Ovary (tissue), 9 donors: ENCODE results near the gene DRAP1. TPM values are rescaled to one million over a fixed set of nuclear protein-coding genes. Genes with fewer than 3 reads are reported as not detected.

ENCODE experiments used
- DNase-seq, 5 donors: peaks; one replicate each; pipeline ENCODE4 v3.0.0-alpha.2; 2019 to 2020
- H3K27ac ChIP-seq, 2 donors: fragments of 200-600 bp; one replicate each; pipeline versions ENCODE4 v1.5.1 to v1.8.0; 2019 to 2022
- H3K27me3 ChIP-seq: fragments of 200-600 bp; one replicate; pipeline ENCODE4 v1.8.0; 2022
- H3K36me3 ChIP-seq: fragments of 200-600 bp; sonication (generic); one replicate; pipeline ENCODE4 v1.5.1; 2019
- H3K4me1 ChIP-seq: one replicate; pipeline ENCODE4 v1.8.1; 2013; ENCODE audit warnings: mild to moderate bottlenecking, moderate library complexity; ENCODE audit not compliant: insufficient read depth
- H3K4me3 ChIP-seq: fragments of 200-600 bp; sonication (generic); one replicate; pipeline ENCODE4 v1.5.1; 2017
- H3K9me3 ChIP-seq, 2 donors: fragments of 200-600 bp in 1 of 2; sonication (generic) in 1 of 2; one replicate each; pipeline versions ENCODE4 v1.5.1 to v1.8.1; 2013 to 2019; ENCODE audit warnings: mild to moderate bottlenecking in 1 of 2, moderate library complexity in 1 of 2
- EP300 ChIP-seq: sonication (generic); formaldehyde crosslinking; IDR thresholded peaks from one replicate; pipeline ENCODE4 v1.6.1; 2017; ENCODE audit warnings: antibody characterized with exemption
- POLR2A ChIP-seq: fragments of 450-650 bp; IDR thresholded peaks from one replicate; pipeline ENCODE4 v1.6.1; 2017; ENCODE audit warnings: antibody characterized with exemption, mild to moderate bottlenecking, moderate library complexity
- WGBS, 3 donors: extraction: QIAGEN DNeasy Blood & Tissue Kit in 1 of 3; methylation state at CpG; one replicate each; pipeline versions ENCODE4 v1.1.5 to v1.1.7; 2013 to 2017; 5-methylcytosine and 5-hydroxymethylcytosine counted together
- intact Hi-C, 4 donors: fragments of 100-400 bp; cut with DNase I; formaldehyde crosslinking; loops; one replicate each; pipeline versions ENCODE4 v1.11.0 to v1.15.1; 2022 to 2023
- polyA plus RNA-seq, 2 donors: library from polyadenylated mRNA; stranded (reverse); fragments of 200-250 nt in 1 of 2; fragments of 350-450 nt in 1 of 2; fragmentation: Illumina TruSeq in 1 of 2; extraction: RNeasy Lipid Tissue Mini Kit (QIAGEN cat#74804) in 1 of 2; gene quantifications; one replicate each; pipeline ENCODE4 v1.2.3, GENCODE V29; 2013 to 2014
- total RNA-seq, 7 donors: library from RNA; depleted of rRNA in 2 of 7; stranded (reverse); fragments of >200 nt in 2 of 7; fragmentation: NEBNext Ultra II Directional in 3 of 7; extraction: Animal tissue kit (Norgen Biotek cat#: 25700) in 3 of 7; gene quantifications; one replicate each; pipeline versions ENCODE4 v1.1.0 to v1.2.4, GENCODE V29; 2016 to 2023
- TF ChIP-seq, protein P1 (sequence below), 3 donors: fragments of 450-650 bp in 2 of 3; fragments of 200-600 bp in 1 of 3; IDR thresholded peaks; one replicate each; pipeline versions ENCODE4 v1.5.1 to v1.8.0; 2016 to 2022; ENCODE audit warnings: antibody characterized with exemption in 3 of 3, mild to moderate bottlenecking in 1 of 3
- donor health status: DM: no; HTN: no; CAD: no; lungs with moderate emphysema.
- donor health status: DM: no; HTN: no; CAD: no.
- donor health status: Bipolar disorder and iron deficiency.
- donor health status: DM: yes; HTN: yes; CAD: no.
- donor health status: DM: no; HTN: no; CAD: no.
- donor health status: DM: yes; HTN: yes; CAD: no.

The DRAP1 gene
- total and polyA plus RNA-seq, 9 donors: 22.2 to 86.7 (median 78.3) TPM

DNA sequence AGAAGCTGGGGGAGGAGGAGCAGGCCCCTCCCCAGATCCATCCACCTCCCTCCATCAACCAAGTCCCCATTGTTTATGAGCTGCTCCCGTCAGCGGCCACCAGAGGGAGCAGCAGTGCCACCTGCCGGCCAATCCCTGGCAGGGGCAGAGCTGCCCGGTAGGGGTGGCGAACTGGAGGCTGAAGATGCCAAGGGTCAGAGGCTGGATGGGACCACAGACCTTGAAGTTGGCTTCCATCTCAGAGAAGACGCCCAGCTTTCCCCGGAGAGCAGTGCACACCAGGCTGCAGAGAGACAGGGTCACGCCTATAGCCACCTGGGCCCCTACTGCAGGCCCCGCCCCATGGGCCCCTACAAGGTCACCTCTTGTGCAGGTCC, 34.5 kb upstream of the DRAP1 start:
- intact Hi-C loops: loop anchor here (2.0 to 10.0 kb wide), 6 partner anchors 78 to 1230 kb away; partner anchors contain the start of genes SART1 (in 2 of the 4) and KDM2A (in 1 of the 4)
- Histone ChIP-seq H3K27me3 (no peaks in the 10 kb centered on the region), H3K4me1 (peaks cover 3% of the 10 kb centered on the region), H3K9me3 (no peaks in the 10 kb centered on the region), H3K27ac (no peak overlapping the region), H3K4me3 (no peak overlapping the region), H3K36me3 (no peaks in the 10 kb centered on the region)
- WGBS, 3 donors: 17 to 24% (median 19%) methylated on average over 9 of the region's 9 CpGs
- peak; percentile 65 to 84 (median 77) for DNase-seq
- TF ChIP-seq, protein P1, sequence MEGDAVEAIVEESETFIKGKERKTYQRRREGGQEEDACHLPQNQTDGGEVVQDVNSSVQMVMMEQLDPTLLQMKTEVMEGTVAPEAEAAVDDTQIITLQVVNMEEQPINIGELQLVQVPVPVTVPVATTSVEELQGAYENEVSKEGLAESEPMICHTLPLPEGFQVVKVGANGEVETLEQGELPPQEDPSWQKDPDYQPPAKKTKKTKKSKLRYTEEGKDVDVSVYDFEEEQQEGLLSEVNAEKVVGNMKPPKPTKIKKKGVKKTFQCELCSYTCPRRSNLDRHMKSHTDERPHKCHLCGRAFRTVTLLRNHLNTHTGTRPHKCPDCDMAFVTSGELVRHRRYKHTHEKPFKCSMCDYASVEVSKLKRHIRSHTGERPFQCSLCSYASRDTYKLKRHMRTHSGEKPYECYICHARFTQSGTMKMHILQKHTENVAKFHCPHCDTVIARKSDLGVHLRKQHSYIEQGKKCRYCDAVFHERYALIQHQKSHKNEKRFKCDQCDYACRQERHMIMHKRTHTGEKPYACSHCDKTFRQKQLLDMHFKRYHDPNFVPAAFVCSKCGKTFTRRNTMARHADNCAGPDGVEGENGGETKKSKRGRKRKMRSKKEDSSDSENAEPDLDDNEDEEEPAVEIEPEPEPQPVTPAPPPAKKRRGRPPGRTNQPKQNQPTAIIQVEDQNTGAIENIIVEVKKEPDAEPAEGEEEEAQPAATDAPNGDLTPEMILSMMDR (IDR thresholded peaks at IDR 0.05): peak; percentile 92 to 99 (median 98)
- no peak for TF ChIP-seq EP300
- no peak for TF ChIP-seq POLR2A

DNA sequence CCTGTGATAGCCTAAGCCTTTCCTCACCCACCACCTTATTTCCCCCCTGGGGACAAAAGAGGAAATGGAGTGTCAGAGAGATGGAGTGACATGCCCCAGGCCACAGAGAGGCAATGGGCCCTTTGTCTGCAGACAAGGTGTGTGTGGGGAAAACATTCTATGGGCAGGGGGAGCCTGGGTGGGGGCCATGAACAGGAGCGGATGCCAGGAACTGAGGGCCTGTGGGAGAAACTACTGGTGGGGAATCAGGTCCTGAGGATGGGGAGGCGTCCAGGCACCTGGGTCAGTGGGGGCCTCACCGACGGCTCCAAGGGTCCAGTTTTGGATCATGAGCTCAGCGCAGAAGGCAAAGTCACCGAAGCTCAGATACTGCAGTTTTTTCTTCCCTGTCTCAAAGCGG, 34.0 kb upstream of the DRAP1 start:
- intact Hi-C loops: loop anchor here in 2 of 4 donors (2.0 to 10.0 kb wide), 4 partner anchors 77 to 1230 kb away; partner anchors contain the start of genes SART1 (in 2 of the 2) and KDM2A (in 1 of the 2)
- Histone ChIP-seq H3K4me1 (peaks cover 7% of the 10 kb centered on the region), H3K27ac (no peak overlapping the region), H3K9me3 (no peaks in the 10 kb centered on the region), H3K36me3 (no peaks in the 10 kb centered on the region), H3K27me3 (no peaks in the 10 kb centered on the region), H3K4me3 (no peak overlapping the region)
- TF ChIP-seq POLR2A: no peak
- TF ChIP-seq EP300: no peak
- TF ChIP-seq, protein P1 (IDR thresholded peaks at IDR 0.05): no peak
- WGBS, 3 donors: 84 to 90% (median 89%) methylated on average over 7 of the region's 7 CpGs
- no peak for DNase-seq

DNA sequence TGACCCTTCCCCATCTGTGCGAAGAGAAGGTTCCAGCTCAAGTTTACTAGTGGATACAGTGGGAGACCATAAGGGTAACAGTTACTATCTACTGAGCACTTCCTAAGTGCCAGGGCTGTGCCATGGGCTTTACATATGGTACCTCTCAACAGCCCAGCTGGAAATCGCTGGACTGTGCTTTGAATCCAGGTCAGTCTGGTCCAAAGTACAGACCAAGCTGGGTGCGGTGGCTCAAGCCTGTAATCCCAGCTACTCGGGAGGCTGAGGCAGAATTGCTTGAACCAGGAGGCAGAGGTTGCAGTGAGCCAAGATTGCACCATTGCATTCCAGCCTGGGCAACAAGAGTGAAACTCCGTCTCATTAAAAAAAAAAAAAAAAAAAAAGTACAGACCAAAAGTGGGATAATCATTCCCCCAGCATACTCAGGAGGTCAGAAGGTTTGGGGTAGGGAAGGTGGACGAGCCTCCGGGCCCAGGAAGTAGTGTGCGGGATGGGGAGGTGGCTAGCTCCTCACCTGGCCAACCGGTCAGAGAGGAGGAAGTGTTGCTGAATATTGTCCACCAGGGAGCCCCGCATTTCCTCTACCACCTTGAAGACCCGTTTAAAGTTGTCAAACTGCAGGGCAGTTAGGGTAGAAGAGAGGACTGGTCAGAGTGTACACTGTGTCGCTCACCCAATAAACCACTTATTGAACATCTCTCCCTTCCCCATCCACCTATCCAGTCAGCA, 33.3 kb upstream of the DRAP1 start:
- TF ChIP-seq EP300 (no peak), POLR2A (no peak)
- TF ChIP-seq, protein P1 (IDR thresholded peaks at IDR 0.05): no peak
- Histone ChIP-seq H3K4me1 (peaks cover 7% of the 10 kb centered on the region), H3K9me3 (no peaks in the 10 kb centered on the region), H3K4me3 (no peak overlapping the region), H3K36me3 (no peaks in the 10 kb centered on the region), H3K27me3 (no peaks in the 10 kb centered on the region), H3K27ac (no peak overlapping the region)
- intact Hi-C loops: loop anchor here in 2 of 4 donors (2.0 to 10.0 kb wide), 4 partner anchors 76 to 1229 kb away; partner anchors contain the start of genes SART1 (in 2 of the 2) and KDM2A (in 1 of the 2)
- 84 to 94% (median 93%) methylated on average over 12 of the region's 12 CpGs for WGBS, 3 donors
- no peak for DNase-seq

DNA sequence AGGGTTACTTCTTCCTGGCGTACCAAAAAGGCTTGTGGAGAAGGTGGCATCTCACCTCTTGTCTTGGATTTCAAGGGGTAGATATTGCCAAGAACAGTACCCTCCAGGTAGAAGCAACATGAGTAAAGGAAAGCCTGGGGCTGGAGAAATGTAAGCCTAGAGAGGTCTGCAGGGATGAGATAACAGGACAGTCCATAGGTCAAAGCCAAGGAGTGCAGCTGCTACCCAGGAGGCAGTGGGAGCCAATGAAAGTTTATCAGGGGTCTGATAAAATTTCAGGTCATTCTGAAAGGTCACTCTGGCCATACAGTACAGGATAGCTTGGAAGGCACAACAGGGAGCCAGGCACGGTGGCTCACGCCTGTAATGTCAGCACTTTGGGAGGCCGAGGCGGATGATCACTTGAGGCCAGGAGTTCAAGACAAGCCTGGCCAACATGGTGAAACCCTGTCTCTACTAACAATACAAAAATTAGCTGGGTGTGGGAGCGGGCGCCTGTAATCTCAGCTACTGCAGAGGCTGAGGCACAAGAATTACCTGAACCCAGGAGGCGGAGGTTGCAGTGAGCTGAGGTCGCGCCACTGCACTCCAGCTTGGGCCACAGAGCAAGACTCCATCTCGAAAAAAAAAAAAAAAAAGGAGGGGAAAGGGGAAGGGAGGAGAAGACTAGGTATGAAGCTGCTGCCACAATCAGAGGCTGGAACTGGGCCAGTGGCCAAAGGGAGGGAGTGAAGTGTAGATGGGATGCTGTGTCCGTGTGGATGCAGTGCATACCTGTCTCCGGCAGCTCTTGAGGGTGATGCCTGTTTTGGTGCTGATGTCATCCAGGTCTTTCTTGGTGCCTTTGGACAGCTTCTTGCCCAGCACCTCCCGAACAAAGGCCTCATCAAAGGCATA, 32.2 kb upstream of the DRAP1 start:
- no peaks in the 10 kb centered on the region for H3K36me3 ChIP-seq
- H3K9me3 ChIP-seq: no peaks in the 10 kb centered on the region
- H3K4me3 ChIP-seq: peak overlapping the region; percentile 55
- 71 to 73% (median 71%) methylated on average over 14 of the region's 14 CpGs for WGBS, 3 donors
- intact Hi-C loops: loop anchor here in 2 of 4 donors (5.0 to 10.0 kb wide), 3 partner anchors 75 to 1228 kb away; partner anchors contain the start of genes SART1 (in 2 of the 2) and KDM2A (in 1 of the 2)
- no peaks in the 10 kb centered on the region for H3K27me3 ChIP-seq
- peaks cover 11% of the 10 kb centered on the region for H3K4me1 ChIP-seq
- DNase-seq: peak in 4 of 5 donors; percentile 34 to 71 (median 61)
- H3K27ac ChIP-seq: peak overlapping the region in 1 of 2 donors; percentile 95
- TF ChIP-seq EP300 (no peak), POLR2A (no peak)
- TF ChIP-seq, protein P1 (IDR thresholded peaks at IDR 0.05): no peak
